Right cardiac atrium (tissue), 5 donors: ENCODE data around the gene GTF2H3. TPM values are rescaled to one million over a fixed set of nuclear protein-coding genes. Genes with fewer than 3 reads are reported as not detected.
A peak's percentile ranks its signal among the peaks of the same experiment; 100 is the strongest.
"Not testable (repeated sequence)": the region's sequence is repeated elsewhere in the genome, so short reads cannot be mapped to it uniquely, and the experiment has no call there.

Experiments
- ATAC-seq, 2 donors: fragments of 200-7000 bp; cut with Tn5 transposase; one replicate each; pipeline versions ENCODE4 v1.8.0 to v1.9.1; 2020; ENCODE audit warnings: moderate library complexity in 2 of 2, mild to moderate bottlenecking in 1 of 2
- DNase-seq, 3 donors: peaks; one replicate each; pipeline ENCODE4 v3.0.0-alpha.2; 2020
- H3K27ac ChIP-seq: one replicate; pipeline ENCODE4 v1.5.1; 2013; ENCODE audit warnings: mild to moderate bottlenecking, low read length, control low read depth, moderate library complexity
- H3K27me3 ChIP-seq: one replicate; pipeline ENCODE4 v1.6.1; 2013; ENCODE audit not compliant: control insufficient read depth, insufficient read depth
- H3K4me1 ChIP-seq: one replicate; pipeline ENCODE4 v1.6.1; 2013; ENCODE audit warnings: low read length; ENCODE audit not compliant: control insufficient read depth, insufficient read depth
- H3K4me3 ChIP-seq: one replicate; pipeline ENCODE4 v1.5.1; 2013; ENCODE audit warnings: low read length, control low read depth
- H3K9me3 ChIP-seq: one replicate; pipeline ENCODE4 v1.6.1; 2013; ENCODE audit warnings: low read length; ENCODE audit not compliant: control insufficient read depth
- WGBS: extraction: QIAGEN DNeasy Blood & Tissue Kit; methylation state at CpG from one replicate; pipeline ENCODE4 v1.1.7; 2013; 5-methylcytosine and 5-hydroxymethylcytosine counted together
- intact Hi-C, 4 donors: fragments of 100-400 bp; cut with DNase I; formaldehyde crosslinking; loops; one replicate each; pipeline versions ENCODE4 v1.11.0 to v1.14.0; 2022 to 2023
- long read RNA-seq, 4 donors: library from polyadenylated mRNA; unstranded; transcript quantifications; one replicate each; pipeline ENCODE4 v2.0.0, GENCODE V29; 2020 to 2021
- polyA plus RNA-seq: library from polyadenylated mRNA; stranded (reverse); fragments of 200-250 nt; gene quantifications from one replicate; pipeline ENCODE4 v1.2.3, GENCODE V29; 2013
- total RNA-seq, 4 donors: library from RNA; stranded (reverse); fragmentation: NEBNext Ultra II Directional; extraction: Animal tissue kit (Norgen Biotek cat#: 25700); gene quantifications; one replicate each; pipeline ENCODE4 v1.2.1, GENCODE V29; 2021
- donor health status: healthy with polysubstance abuse.
- donor health status: DM: no; HTN: yes; CAD: no.
- donor health status: DM: no; HTN: no; CAD: no.
- donor health status: DM: no; HTN: yes; CAD: no; lungs with severe emphysema.
- donor health status: DM: yes; HTN: yes; CAD: no.

The GTF2H3 gene
- 10 to 100 TPM; 12.5 to 15.3 (median 13.1) TPM for total RNA-seq
- polyA plus RNA-seq = 5.6 TPM
- long read RNA-seq, donor 1, transcript GTF2H3-212 (13 exons, 3,329 nt) = major isoform, 8 of 8 reads
- long read RNA-seq, donor 1, partial matches to known transcripts = 0 of 8 reads
- long read RNA-seq, donor 1, other reads (novel, unspliced or antisense) = 0 of 8 reads
- long read RNA-seq, donor 2, partial matches to known transcripts = 1 of 3 reads
- long read RNA-seq, donor 2, other reads (novel, unspliced or antisense) = 1 of 3 reads
- long read RNA-seq, donor 3, transcript GTF2H3-212 (13 exons, 3,329 nt) = major isoform, 6 of 11 reads
- long read RNA-seq, donor 3, partial matches to known transcripts = 1 of 11 reads
- long read RNA-seq, donor 3, other reads (novel, unspliced or antisense) = 3 of 11 reads
- long read RNA-seq, donor 4, partial matches to known transcripts = 0 of 1 reads
- long read RNA-seq, donor 4, other reads (novel, unspliced or antisense) = 1 of 1 reads

DNA sequence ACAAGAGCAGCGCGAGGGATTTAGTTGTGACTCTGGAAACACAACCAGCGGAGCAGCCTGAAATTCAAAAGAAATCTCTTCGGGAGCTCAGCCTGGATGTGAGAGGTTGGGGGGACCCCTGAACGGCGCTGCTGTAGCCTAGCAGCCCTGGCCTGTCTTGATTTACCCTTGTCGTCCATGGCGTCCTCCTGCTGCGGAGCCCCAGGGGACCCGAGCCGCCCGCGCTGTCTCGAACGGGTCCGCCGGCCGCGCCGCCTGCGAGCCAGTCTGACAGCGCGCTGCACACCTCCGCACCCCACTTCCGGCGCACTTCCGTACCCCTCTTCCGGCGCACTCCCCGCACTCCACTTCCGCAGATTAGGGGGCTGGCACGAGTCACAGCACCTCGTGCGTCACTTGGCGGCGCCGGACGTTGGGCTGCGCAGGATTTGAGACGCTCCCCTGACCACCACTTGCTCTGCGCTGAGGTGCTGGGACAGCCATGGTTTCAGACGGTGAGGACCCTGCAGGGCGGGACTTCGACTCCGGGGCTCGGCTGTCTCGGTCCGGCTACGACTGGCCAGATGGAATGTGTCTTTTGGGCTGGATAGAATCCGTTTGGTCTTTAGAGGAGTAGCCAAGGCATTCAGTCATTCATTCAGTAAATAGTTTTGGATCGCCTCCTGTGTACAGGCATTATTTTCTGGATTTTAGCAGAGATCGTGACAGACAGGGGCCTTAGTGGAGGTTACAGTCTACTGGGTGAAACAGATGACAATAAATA is at the start of gene GTF2H3, which contains the start of gene EIF2B1:
GTF2H3 (plus strand) TSS at position 451 of the 763 bp plus-strand sequence; CDS start at position 482, 31 bp downstream.
EIF2B1 (minus strand) TSS at position 308 of the 763 bp plus-strand sequence; CDS start at position 179, 129 bp downstream.
- intact Hi-C loops = no loop called here
- H3K4me3 ChIP-seq = peak within 1 kb of the TSS; percentile 61
- peak; percentile 96 to 98 (median 98) for DNase-seq
- no peaks in the 10 kb centered on the region for H3K4me1 ChIP-seq
- no peaks in the 10 kb centered on the region for H3K27me3 ChIP-seq
- under 1% methylated on average over 52 of the region's 52 CpGs for WGBS
- peak within 1 kb of the TSS; percentile 82 for H3K27ac ChIP-seq
- peak; percentile 99 for ATAC-seq
- H3K9me3 ChIP-seq = no peaks in the 10 kb centered on the region

DNA sequence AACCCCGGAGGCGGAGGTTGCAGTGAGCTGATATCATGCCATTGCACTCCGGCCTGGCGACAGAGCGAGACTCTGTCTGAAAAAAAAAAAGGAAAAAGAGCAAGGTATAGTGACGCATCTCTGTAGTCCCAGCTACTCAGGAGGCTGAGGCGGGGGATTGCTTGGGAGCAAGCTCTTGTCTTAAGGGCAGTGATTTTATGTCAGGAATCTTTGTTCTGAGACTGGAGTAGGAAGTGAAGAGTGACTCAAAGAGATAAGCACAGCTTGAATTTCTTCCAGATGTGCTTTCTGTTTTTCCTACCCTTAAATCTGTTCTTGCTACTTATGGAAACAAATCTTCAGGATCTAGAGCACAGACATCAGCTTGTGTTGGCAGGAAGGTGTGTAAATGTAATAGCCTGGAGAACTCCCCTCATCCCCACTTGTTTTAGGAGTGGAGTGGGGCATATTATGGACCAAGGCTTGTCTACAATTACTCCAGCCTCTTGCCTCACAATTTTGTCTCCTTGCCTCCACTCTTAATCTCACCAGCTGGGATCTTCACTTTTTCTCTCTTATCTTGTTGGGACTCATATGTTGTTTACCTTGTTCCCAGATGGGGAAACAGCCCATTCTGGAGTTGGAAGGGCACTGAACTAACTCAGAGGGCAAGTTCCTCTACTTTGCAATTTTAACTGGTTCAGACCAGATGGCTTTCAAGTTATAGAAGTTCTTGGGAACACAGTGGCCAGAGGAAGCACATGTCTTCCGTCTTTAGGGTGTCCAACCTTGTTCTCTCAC is 41.7 kb upstream of the GTF2H3 start:
- ATAC-seq (peak in 1 of 2 donors; percentile 84), DNase-seq (no peak)
- Histone ChIP-seq H3K27me3 (no peaks in the 10 kb centered on the region), H3K27ac (no peak overlapping the region), H3K4me3 (no peak overlapping the region), H3K4me1 (peaks cover 2% of the 10 kb centered on the region), H3K9me3 (no peaks in the 10 kb centered on the region)
- intact Hi-C loops = no loop called here
- 69% methylated on average over 8 of the region's 8 CpGs for WGBS

DNA sequence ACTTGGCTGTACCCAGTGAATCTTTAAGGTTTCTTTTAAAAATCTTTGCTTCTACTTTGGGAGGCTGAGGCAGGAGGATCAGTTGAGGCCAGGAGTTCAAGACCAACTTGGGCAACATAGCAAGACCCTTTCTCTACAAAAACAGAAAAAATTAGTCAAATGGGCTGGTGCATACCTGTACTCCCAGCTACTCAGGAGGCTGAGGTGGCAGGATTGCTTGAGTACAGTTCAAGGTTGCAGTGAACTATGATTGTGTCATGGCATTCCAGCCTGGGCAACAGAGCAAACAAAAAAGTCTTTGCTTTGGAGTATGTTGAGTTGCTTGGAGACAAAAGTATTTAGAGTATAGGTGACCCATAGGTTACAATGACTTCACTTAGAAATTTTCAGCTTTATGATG is 37.9 kb upstream of the GTF2H3 start:
- Histone ChIP-seq H3K27ac (no peak overlapping the region), H3K4me3 (no peak overlapping the region), H3K27me3 (no peaks in the 10 kb centered on the region), H3K9me3 (no peaks in the 10 kb centered on the region), H3K4me1 (no peaks in the 10 kb centered on the region)
- DNase-seq = no peak
- intact Hi-C loops = no loop called here
- no peak for ATAC-seq

DNA sequence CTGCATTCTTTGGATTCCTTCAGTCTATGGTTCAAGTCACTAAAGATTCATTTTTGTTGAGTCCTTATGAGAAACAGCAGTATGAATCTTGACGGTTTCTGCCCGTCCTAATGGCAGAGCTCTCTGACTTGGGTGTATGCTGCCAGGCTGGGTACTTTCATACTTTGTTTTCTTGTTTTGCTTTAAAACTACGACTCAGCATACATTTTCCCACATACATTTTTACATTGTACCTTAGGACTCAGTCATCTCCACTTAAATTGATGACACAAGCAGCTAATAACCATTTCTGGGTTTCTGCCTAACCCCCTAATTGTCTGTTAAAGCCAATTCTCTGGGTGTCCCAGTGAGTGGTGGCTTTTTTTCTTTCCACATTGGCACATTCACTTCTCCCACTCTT is 36.5 kb upstream of the GTF2H3 start:
- Histone ChIP-seq H3K9me3 (no peaks in the 10 kb centered on the region), H3K27me3 (no peaks in the 10 kb centered on the region), H3K4me3 (no peak overlapping the region), H3K27ac (no peak overlapping the region), H3K4me1 (no peaks in the 10 kb centered on the region)
- no peak for DNase-seq
- intact Hi-C loops = no loop called here
- 77% methylated on average over 3 of the region's 3 CpGs for WGBS
- ATAC-seq = no peak

DNA sequence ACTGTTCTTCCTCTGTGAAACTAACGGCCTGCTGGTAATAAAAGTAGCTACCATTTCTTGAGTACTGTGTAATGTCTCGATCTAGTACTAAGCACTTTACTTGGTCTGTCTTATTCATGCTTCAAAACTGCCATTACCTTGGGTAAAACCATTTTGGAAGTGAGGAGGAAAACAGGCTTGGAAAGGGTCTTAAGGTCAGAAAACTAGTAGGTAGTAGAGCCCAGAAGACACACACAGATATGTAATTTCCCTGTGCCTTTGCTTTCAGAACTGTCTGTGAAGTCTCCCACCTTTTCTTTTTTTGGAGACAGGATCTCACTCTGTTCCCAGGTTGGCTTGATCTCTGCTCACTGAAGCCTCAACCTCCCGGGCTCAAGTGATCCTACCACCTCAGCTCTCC is 35.1 kb upstream of the GTF2H3 start:
- WGBS = 77% methylated on average over 3 of the region's 3 CpGs
- Histone ChIP-seq H3K4me1 (peaks cover 3% of the 10 kb centered on the region), H3K27me3 (no peaks in the 10 kb centered on the region)

DNA sequence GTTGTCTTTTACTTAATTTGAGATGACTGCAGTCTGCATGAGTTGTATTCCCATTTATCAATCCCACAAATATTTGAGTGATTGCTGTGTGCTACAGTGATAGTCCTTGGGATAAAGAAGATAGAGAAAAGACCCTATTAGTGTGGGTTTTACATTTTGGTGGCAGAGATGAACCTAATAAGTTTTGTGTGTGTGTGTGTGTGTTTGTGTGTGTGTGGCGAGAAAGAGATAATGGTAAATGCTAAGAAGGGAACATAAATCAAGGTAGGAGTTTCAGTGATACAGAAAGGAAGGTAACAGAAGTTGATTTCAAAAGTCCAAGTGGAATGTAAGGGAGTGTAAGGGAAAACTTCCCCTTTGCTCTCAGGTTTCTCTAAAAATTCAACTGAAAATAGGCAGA is 34.3 kb upstream of the GTF2H3 start:
- ATAC-seq (no peak), DNase-seq (no peak)
- peaks cover 3% of the 10 kb centered on the region for H3K4me1 ChIP-seq
- H3K4me3 ChIP-seq = no peak overlapping the region
- H3K27ac ChIP-seq = no peak overlapping the region
- no peaks in the 10 kb centered on the region for H3K9me3 ChIP-seq
- no peaks in the 10 kb centered on the region for H3K27me3 ChIP-seq
- intact Hi-C loops = no loop called here
- 94% methylated on average over 1 of the region's 1 CpG for WGBS

More for the DNA sequence above, 35.1 kb upstream of the GTF2H3 start:
- Histone ChIP-seq H3K27ac (no peak overlapping the region), H3K4me3 (no peak overlapping the region), H3K9me3 (no peaks in the 10 kb centered on the region)
- intact Hi-C loops = no loop called here
- no peak for DNase-seq
- no peak for ATAC-seq

DNA sequence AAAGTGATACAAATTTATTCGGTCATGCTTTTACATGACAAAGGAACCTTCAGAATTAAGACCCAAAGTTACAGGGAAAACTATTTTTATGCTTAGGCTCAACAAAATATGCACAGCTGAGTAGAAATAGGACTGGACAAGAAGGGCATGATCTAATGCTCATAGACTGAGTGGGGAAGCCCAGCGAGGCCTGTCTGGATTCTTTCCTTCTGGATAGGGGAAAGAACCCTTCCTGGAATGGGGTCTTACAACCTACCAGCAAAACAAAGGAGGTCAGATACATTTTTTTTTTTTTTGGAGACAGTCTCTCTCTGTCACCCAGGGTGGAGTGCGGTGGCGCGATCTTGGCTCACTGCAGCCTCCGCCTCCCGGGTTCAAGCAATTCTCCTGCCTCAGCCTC is 33.9 kb upstream of the GTF2H3 start:
- DNase-seq (no peak), ATAC-seq (no peak)
- Histone ChIP-seq H3K27me3 (no peaks in the 10 kb centered on the region), H3K4me1 (peaks cover 3% of the 10 kb centered on the region), H3K9me3 (no peaks in the 10 kb centered on the region), H3K27ac (no peak overlapping the region), H3K4me3 (no peak overlapping the region)
- intact Hi-C loops = no loop called here
- WGBS = 93% methylated on average over 7 of the region's 7 CpGs

DNA sequence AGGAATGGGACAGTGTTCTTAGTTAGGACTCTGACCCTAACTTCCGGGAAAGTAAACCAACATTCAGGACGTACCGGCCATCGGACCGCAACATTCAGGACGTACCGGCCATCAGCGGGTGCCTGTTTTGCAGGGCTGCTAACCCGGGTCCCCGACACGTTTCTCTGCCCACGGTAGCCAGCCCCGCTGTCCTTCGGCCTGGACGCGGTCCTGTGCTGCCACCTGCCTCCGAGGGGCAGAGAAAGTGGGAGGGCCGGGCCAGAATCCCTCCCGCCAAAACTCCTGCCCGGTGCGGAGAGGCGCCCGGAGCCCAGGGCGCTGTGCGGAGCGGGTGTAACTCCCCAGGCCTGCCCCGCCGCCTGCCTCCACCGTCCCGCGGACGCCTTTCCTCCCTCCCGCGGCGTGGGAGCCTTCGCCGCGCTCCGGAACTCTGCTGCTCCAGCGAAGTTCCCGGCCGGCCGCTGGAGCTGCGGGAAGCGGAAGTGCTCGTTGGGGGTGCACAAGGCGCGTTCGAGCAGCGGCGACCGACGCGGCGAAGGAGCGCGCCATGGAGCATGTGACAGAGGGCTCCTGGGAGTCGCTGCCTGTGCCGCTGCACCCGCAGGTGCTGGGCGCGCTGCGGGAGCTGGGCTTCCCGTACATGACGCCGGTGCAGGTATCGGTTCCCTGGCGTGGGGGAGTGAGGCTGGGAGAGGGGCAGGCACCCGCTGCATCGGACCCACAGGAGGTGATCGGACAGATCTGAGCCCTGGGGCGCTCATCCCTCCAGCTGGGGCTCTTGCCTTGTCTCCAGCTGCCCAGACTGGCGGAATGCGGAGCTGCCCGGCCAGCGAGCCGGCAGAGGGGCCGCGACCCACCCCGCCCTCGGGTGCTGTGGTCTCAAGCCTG is 31.8 kb upstream of the GTF2H3 start, which contains the start of gene DDX55:
DDX55 (plus strand) TSS at position 498 of the 888 bp plus-strand sequence; CDS start at position 548, 50 bp downstream.
- H3K9me3 ChIP-seq = no peaks in the 10 kb centered on the region
- peak within 1 kb of the TSS; percentile 59 for H3K27ac ChIP-seq
- peak within 1 kb of the TSS; percentile 74 for H3K4me3 ChIP-seq
- ATAC-seq = peak; percentile 97 to 98
- under 1% methylated on average over 81 of the region's 81 CpGs for WGBS
- no peaks in the 10 kb centered on the region for H3K27me3 ChIP-seq
- intact Hi-C loops = no loop called here
- peak; percentile 85 to 93 (median 93) for DNase-seq
- H3K4me1 ChIP-seq = peaks cover 3% of the 10 kb centered on the region

DNA sequence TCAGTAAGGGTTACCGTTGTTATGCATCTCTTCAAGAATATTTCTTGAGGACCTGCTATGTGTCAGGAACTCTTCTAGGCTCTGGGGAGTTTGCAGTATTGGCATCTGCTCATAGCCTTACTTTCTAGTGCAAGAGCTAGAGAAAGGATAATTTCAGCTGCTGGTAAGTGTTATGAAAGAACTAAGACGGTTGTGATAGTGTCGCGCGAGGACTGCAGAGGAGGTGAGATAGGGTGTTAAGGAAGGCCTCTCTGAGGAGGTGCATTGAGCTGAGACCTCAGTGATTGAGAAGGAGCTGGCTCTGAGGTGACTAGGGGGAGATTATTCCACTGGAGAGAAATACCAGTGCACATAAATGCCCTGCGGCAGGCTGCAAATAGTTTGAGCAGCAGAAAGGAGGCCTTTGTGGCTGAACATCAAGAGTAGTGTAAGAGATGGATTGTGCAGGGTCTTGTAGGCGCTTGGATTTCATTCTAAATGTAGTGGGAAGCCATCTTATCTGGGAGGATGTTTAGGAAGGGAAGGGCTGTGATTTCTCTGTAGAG is 30.9 kb upstream of the GTF2H3 start:
- DNase-seq = no peak
- H3K4me1 ChIP-seq = peaks cover 3% of the 10 kb centered on the region
- no peak overlapping the region for H3K27ac ChIP-seq
- 10% methylated on average over 7 of the region's 7 CpGs for WGBS
- no peaks in the 10 kb centered on the region for H3K9me3 ChIP-seq
- no peak for ATAC-seq
- H3K4me3 ChIP-seq = peak overlapping the region; percentile 74
- intact Hi-C loops = no loop called here
- H3K27me3 ChIP-seq = no peaks in the 10 kb centered on the region

DNA sequence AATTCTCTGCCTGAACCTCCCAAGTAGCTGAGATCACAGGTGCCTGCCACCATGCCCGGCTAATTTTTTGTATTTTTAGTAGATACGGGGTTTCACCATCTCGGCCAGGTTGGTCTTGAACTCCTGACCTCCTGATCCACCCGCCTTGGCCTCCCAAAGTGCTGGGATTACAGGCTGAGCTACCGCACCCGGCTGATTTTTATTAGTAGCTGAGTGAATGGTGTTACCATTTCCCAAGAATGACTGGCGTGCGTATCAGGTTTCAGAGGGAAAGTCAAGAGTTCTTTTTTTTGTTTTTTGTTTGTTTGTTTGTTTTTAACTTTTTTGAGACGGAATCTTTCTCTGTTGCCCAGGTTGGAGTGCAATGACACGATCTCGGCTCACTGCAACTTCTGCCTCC is 30.1 kb upstream of the GTF2H3 start:
- H3K4me1 ChIP-seq, ATAC-seq, H3K9me3 ChIP-seq, H3K4me3 ChIP-seq, H3K27me3 ChIP-seq, DNase-seq, intact Hi-C loops, H3K27ac ChIP-seq: not testable (repeated sequence)
- WGBS = 90% methylated on average over 11 of the region's 11 CpGs
